ENCODE measurements around the gene SORCS2. TPM values are rescaled to one million over a fixed set of nuclear protein-coding genes. Genes with fewer than 3 reads are reported as not detected.

The SORCS2 gene
- polyA plus RNA-seq, 1 of the 3 experiments (the other 2 are of a cell fraction), result 1.6 TPM

- no peak for TF ChIP-seq RFX5 (IDR thresholded peaks at IDR 0.05; ENCODE audit: low read length)
Observed at GRCh38 chr4:7582313-7583097, 390.2 kb downstream of the SORCS2 start (continued).

DNA sequence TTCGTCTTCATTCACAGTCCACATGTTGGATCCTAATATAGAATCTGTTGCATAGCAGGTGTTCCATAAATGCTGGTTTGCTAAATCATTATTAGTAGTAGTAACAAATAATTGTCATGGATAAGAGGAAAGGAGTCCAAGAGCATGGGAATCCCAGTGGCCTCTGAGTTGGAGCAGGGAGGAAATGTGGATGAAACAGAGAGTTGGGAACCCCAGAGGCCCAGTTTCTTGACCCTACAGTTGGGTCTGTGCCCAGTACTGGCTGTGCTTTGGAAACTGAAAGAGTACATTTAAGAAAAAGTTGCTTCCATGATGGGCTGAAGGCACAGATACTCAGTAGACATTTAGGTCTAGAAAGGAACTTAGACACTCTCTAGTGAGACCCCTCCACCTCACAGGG lies 391.8 kb downstream of the SORCS2 start:
- H3K27me3 ChIP-seq (ENCODE audit: insufficient read depth), result no peaks in the 10 kb centered on the region
- no peak for DNase-seq
- no peak overlapping the region for H3K9ac ChIP-seq
- H3K36me3 ChIP-seq (replicated peaks in 1 of 2; ENCODE audit: control insufficient read depth in 1 of 2, insufficient read depth in 2 of 2, low read length in 1 of 2), result no peaks in the 10 kb centered on the region
- no peaks in the 10 kb centered on the region for H3K4me1 ChIP-seq (ENCODE audit: control insufficient read depth in 1 of 2, insufficient read depth in 2 of 2, low read depth in 1 of 2, low read length in 1 of 2)
- no peak overlapping the region for H3K27ac ChIP-seq (ENCODE audit: low read depth in 2 of 2, low read length in 1 of 2)
- H3K4me2 ChIP-seq, result no peak overlapping the region
- no peak for TF ChIP-seq RAD21 (IDR thresholded peaks at IDR 0.05; ENCODE audit: low read length)
- TF ChIP-seq FOSL2 (IDR thresholded peaks at IDR 0.05; ENCODE audit: borderline replicate concordance, low read depth), result no peak
- no peak for TF ChIP-seq POLR2AphosphoS5 (IDR thresholded peaks at IDR 0.05; ENCODE audit: low read depth, low read length)
- TF ChIP-seq REST (IDR thresholded peaks at IDR 0.05; ENCODE audit: low read depth, low read length), result no peak
- TF ChIP-seq TEAD4 (IDR thresholded peaks at IDR 0.05; ENCODE audit: borderline replicate concordance, insufficient read depth), result no peak
- TF ChIP-seq SIN3A (IDR thresholded peaks at IDR 0.05; ENCODE audit: borderline replicate concordance, low read depth, low read length), result no peak
- no peak for TF ChIP-seq FOXJ3 (CRISPR knock-in tag; IDR thresholded peaks at IDR 0.05)
- ChIA-PET CTCF (no interaction called here), POLR2A (no interaction called here)
- no peaks in the 10 kb centered on the region for H3F3A ChIP-seq (replicated peaks; ENCODE audit: insufficient read depth)
- no peaks in the 10 kb centered on the region for H3K9me3 ChIP-seq
- H3K9me2 ChIP-seq, result no peaks in the 10 kb centered on the region
- H3K4me3 ChIP-seq (ENCODE audit: low read depth in 2 of 2, low read length in 1 of 2), result no peak overlapping the region
- H4K20me1 ChIP-seq (ENCODE audit: insufficient read depth), result no peaks in the 10 kb centered on the region
- 27% methylated on average over 1 of the region's 1 CpG for WGBS (ENCODE audit: low lambda C conversion rate)
- no peak overlapping the region for H2AFZ ChIP-seq (ENCODE audit: low read depth)
- H3K79me2 ChIP-seq (ENCODE audit: insufficient read depth), result no peaks in the 10 kb centered on the region

GRCh38 chr4:7584606-7585159 lies 392.3 kb downstream of the SORCS2 start:
- Histone ChIP-seq H2AFZ (ENCODE audit: low read depth) (no peak overlapping the region), H3K4me3 (ENCODE audit: low read depth in 2 of 2, low read length in 1 of 2) (no peak overlapping the region), H3K27me3 (ENCODE audit: insufficient read depth) (no peaks in the 10 kb centered on the region), H3K4me2 (no peak overlapping the region), H4K20me1 (ENCODE audit: insufficient read depth) (no peaks in the 10 kb centered on the region), H3F3A (replicated peaks; ENCODE audit: insufficient read depth) (no peaks in the 10 kb centered on the region), H3K27ac (ENCODE audit: low read depth in 2 of 2, low read length in 1 of 2) (no peak overlapping the region), H3K4me1 (ENCODE audit: control insufficient read depth in 1 of 2, insufficient read depth in 2 of 2, low read depth in 1 of 2, low read length in 1 of 2) (no peaks in the 10 kb centered on the region), H3K9me3 (no peaks in the 10 kb centered on the region), H3K36me3 (replicated peaks in 1 of 2; ENCODE audit: control insufficient read depth in 1 of 2, insufficient read depth in 2 of 2, low read length in 1 of 2) (no peaks in the 10 kb centered on the region), H3K9ac (no peak overlapping the region), H3K9me2 (no peaks in the 10 kb centered on the region), H3K79me2 (ENCODE audit: insufficient read depth) (no peaks in the 10 kb centered on the region)
- POLR2A ChIA-PET, result no interaction called here
- no peak for TF ChIP-seq RXRA (IDR thresholded peaks at IDR 0.05; ENCODE audit: borderline replicate concordance, low read depth)
- 69% methylated on average over 9 of the region's 9 CpGs for WGBS (ENCODE audit: low lambda C conversion rate)
- CTCF ChIA-PET, result no interaction called here
- DNase-seq, result no peak

Data from SK-N-SH (cell line).